SKM-1 treated with dmso at 0.1 percent for 144 hours (cell line): ENCODE measurements around the gene SLC1A3.
A peak's percentile ranks its signal among the peaks of the same experiment; 100 is the strongest.

Experiments
- DNase-seq: peaks from one replicate; lab custom pipeline; 2025; ENCODE audit not compliant: unreplicated experiment; lab: John Stamatoyannopoulos, UW

Gene SLC1A3

GRCh38 chr5:36682499-36682898, 76.1 kb downstream of the SLC1A3 start:
- no peak for DNase-seq

- peak; percentile 58 for DNase-seq
These were observed 77.5 kb downstream of the SLC1A3 start for GRCh38 chr5:36683821-36684434.

- peak; percentile 88 for DNase-seq
These were observed 79.4 kb downstream of the SLC1A3 start for GRCh38 chr5:36685631-36686288.

GRCh38 chr5:36686881-36687280, 80.5 kb downstream of the SLC1A3 start:
- DNase-seq = no peak

- DNase-seq = peak; percentile 48
These were observed 82.3 kb downstream of the SLC1A3 start for GRCh38 chr5:36688722-36689121.

GRCh38 chr5:36689225-36689624, 82.8 kb downstream of the SLC1A3 start:
- no peak for DNase-seq

GRCh38 chr5:36690041-36690961, 83.9 kb downstream of the SLC1A3 start:
- DNase-seq = peak; percentile 89

GRCh38 chr5:36691226-36691625, 84.8 kb downstream of the SLC1A3 start:
- DNase-seq = no peak

GRCh38 chr5:36691696-36692371, 85.4 kb downstream of the SLC1A3 start:
- DNase-seq = no peak

GRCh38 chr5:36692791-36693763, 86.7 kb downstream of the SLC1A3 start:
- DNase-seq = peak; percentile 67

- no peak for DNase-seq
These were observed 87.9 kb downstream of the SLC1A3 start for GRCh38 chr5:36694351-36694750.

GRCh38 chr5:36696059-36696673, 89.8 kb downstream of the SLC1A3 start:
- DNase-seq = peak; percentile 34

- no peak for DNase-seq
These were observed 91.6 kb downstream of the SLC1A3 start for GRCh38 chr5:36698031-36698430.

GRCh38 chr5:36701085-36701698, 94.8 kb downstream of the SLC1A3 start:
- DNase-seq = no peak

- DNase-seq = no peak
These were observed 96.9 kb downstream of the SLC1A3 start for GRCh38 chr5:36703245-36703860.

GRCh38 chr5:36704131-36704530, 97.7 kb downstream of the SLC1A3 start:
- no peak for DNase-seq

GRCh38 chr5:36705055-36705454, 98.6 kb downstream of the SLC1A3 start:
- no peak for DNase-seq

GRCh38 chr5:36706662-36707061, 100.3 kb downstream of the SLC1A3 start:
- DNase-seq = no peak

- DNase-seq = no peak
These were observed 102.6 kb downstream of the SLC1A3 start for GRCh38 chr5:36708996-36709395.
